ENCODE data around the gene IGLL5. TPM values are rescaled to one million over a fixed set of nuclear protein-coding genes. Genes with fewer than 3 reads are reported as not detected.

IGLL5 gene
- total and polyA plus RNA-seq, 2 of the 13 experiments (the other 11 are each of a cell fraction or from before 2014, with no cell fraction given), result not detected

- TF ChIP-seq NFKB2 (CRISPR knock-in tag; IDR thresholded peaks at IDR 0.05; ENCODE audit: borderline replicate concordance), result no peak
Observed at GRCh38 chr22:22841598-22841997, 46.0 kb upstream of the IGLL5 start (continued).

- DNase-seq (ENCODE audit: low spot score) (no peak), FAIRE-seq (no peak), ATAC-seq (no peak)
- no TSS peak for BruUV-seq (replicated peaks)
- H3K79me2 ChIP-seq (ENCODE audit: insufficient read depth, low read length), result no peaks in the 10 kb centered on the region
- no peaks in the 10 kb centered on the region for H3K9me3 ChIP-seq (ENCODE audit: low read length)
- H3K4me3 ChIP-seq (replicated peaks in 1 of 3; ENCODE audit: insufficient read depth in 1 of 3, low read depth in 2 of 3, low read length in 3 of 3), result no peak overlapping the region
- no peak overlapping the region for H3K9ac ChIP-seq (ENCODE audit: insufficient read depth, low read depth, low read length)
- ChIA-PET CTCF (ENCODE audit: low intra/inter-chr PET ratio, low total read pairs) (no interaction called here), POLR2A (no interaction called here)
- no peak for TF ChIP-seq ZNF530 (CRISPR knock-in tag; IDR thresholded peaks at IDR 0.05; ENCODE audit: low read depth)
- no peak for TF ChIP-seq TARDBP (CRISPR knock-in tag; IDR thresholded peaks at IDR 0.05)
- no peak for TF ChIP-seq TIGD3 (CRISPR knock-in tag; IDR thresholded peaks at IDR 0.05; ENCODE audit: borderline replicate concordance)
- intact Hi-C loops (cut with micrococcal nuclease; ENCODE audit: unreplicated experiment), result no loop called here
- H4K20me1 ChIP-seq (ENCODE audit: insufficient read depth, low read length), result no peaks in the 10 kb centered on the region
- no peak overlapping the region for H2AFZ ChIP-seq (ENCODE audit: low read length)
- no peaks in the 10 kb centered on the region for H3K36me3 ChIP-seq (replicated peaks in 1 of 2; ENCODE audit: control insufficient read depth in 1 of 2, insufficient read depth in 2 of 2, low read length in 2 of 2)
- in situ Hi-C loops (cut with HindIII; ENCODE audit: extremely low pct_ligation_motif_present, low pct_unique_long_range_greater_than_20kb), result loop anchor here (10.0 kb wide), 1 partner anchor 283 kb away; no protein-coding TSS in a partner anchor
- H3K4me2 ChIP-seq (ENCODE audit: low read depth, low read length), result no peak overlapping the region
- no peaks in the 10 kb centered on the region for H3K4me1 ChIP-seq (ENCODE audit: insufficient read depth, low read length)
- H3K27me3 ChIP-seq (ENCODE audit: control insufficient read depth in 1 of 2, insufficient read depth in 2 of 2, low read length in 2 of 2), result peaks cover 0 to 2% of the 10 kb centered on the region in 2 experiments; a peak in 2 of 5 replicates
- H3K27ac ChIP-seq (ENCODE audit: extremely low read length, insufficient read depth, low read length), result no peak overlapping the region
Observed at GRCh38 chr22:22842085-22842484, 45.5 kb upstream of the IGLL5 start.

DNA sequence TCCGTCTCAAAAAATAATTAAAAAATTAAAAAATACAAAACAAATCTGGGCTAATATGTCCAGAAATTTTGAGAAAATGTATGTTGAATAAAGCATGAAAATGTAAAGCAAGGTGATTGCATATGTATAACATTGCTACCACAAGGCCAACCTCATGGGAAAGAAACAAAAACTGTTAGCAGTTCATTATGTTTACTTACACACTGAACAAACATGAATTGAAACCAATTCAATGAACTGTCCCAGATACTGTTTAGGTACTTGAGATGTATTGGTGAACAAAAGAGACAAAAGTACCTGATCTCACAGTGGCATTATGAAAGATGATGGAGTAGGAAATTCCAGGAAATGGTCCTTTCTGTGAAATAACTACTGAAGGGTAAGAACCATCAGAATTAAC lies 43.8 kb upstream of the IGLL5 start:
- intact Hi-C loops (cut with micrococcal nuclease; ENCODE audit: unreplicated experiment), result no loop called here
- ChIA-PET POLR2A (no interaction called here), CTCF (ENCODE audit: low intra/inter-chr PET ratio, low total read pairs) (no interaction called here)
- no peak overlapping the region for H3K27ac ChIP-seq (ENCODE audit: extremely low read length, insufficient read depth, low read length)
- no peak overlapping the region for H2AFZ ChIP-seq (ENCODE audit: low read length)
- ATAC-seq (no peak), DNase-seq (ENCODE audit: low spot score) (no peak), FAIRE-seq (no peak)
- H3K4me1 ChIP-seq (ENCODE audit: insufficient read depth, low read length), result no peaks in the 10 kb centered on the region
- no peaks in the 10 kb centered on the region for H3K9me3 ChIP-seq (ENCODE audit: low read length)
- no peak overlapping the region for H3K4me3 ChIP-seq (replicated peaks in 1 of 3; ENCODE audit: insufficient read depth in 1 of 3, low read depth in 2 of 3, low read length in 3 of 3)
- no peaks in the 10 kb centered on the region for H4K20me1 ChIP-seq (ENCODE audit: insufficient read depth, low read length)
- H3K4me2 ChIP-seq (ENCODE audit: low read depth, low read length), result no peak overlapping the region
- 96% methylated on average over 1 of the region's 1 CpG for WGBS (ENCODE audit: low lambda C conversion rate)
- no TSS peak for BruUV-seq (replicated peaks)
- peaks cover 2 to 10% of the 10 kb centered on the region in 2 experiments; a peak in 4 of 5 replicates for H3K27me3 ChIP-seq (ENCODE audit: control insufficient read depth in 1 of 2, insufficient read depth in 2 of 2, low read length in 2 of 2)
- in situ Hi-C loops (cut with HindIII; ENCODE audit: extremely low pct_ligation_motif_present, low pct_unique_long_range_greater_than_20kb), result loop anchor here (10.0 kb wide), 1 partner anchor 281 kb away; no protein-coding TSS in a partner anchor
- no peak overlapping the region for H3K9ac ChIP-seq (ENCODE audit: insufficient read depth, low read depth, low read length)
- H3K79me2 ChIP-seq (ENCODE audit: insufficient read depth, low read length), result no peaks in the 10 kb centered on the region
- no peaks in the 10 kb centered on the region for H3K36me3 ChIP-seq (replicated peaks in 1 of 2; ENCODE audit: control insufficient read depth in 1 of 2, insufficient read depth in 2 of 2, low read length in 2 of 2)
- TF ChIP-seq SRSF4 (IDR thresholded peaks at IDR 0.05; ENCODE audit: low read depth, low read length, poor library complexity, severe bottlenecking), result no peak
- no peak for TF ChIP-seq NBN (conservative IDR thresholded peaks at IDR 0.05)
- TF ChIP-seq IRX3 (CRISPR knock-in tag; IDR thresholded peaks at IDR 0.05; ENCODE audit: borderline replicate concordance, low read depth), result no peak
- TF ChIP-seq DDIT3 (CRISPR knock-in tag; IDR thresholded peaks at IDR 0.05), result no peak
- no peak for TF ChIP-seq FOXP1 (IDR thresholded peaks at IDR 0.05)
- TF ChIP-seq FOXP1 (CRISPR knock-in tag; IDR thresholded peaks at IDR 0.05), result no peak
- TF ChIP-seq, protein P1, sequence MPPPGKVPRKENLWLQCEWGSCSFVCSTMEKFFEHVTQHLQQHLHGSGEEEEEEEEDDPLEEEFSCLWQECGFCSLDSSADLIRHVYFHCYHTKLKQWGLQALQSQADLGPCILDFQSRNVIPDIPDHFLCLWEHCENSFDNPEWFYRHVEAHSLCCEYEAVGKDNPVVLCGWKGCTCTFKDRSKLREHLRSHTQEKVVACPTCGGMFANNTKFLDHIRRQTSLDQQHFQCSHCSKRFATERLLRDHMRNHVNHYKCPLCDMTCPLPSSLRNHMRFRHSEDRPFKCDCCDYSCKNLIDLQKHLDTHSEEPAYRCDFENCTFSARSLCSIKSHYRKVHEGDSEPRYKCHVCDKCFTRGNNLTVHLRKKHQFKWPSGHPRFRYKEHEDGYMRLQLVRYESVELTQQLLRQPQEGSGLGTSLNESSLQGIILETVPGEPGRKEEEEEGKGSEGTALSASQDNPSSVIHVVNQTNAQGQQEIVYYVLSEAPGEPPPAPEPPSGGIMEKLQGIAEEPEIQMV (CRISPR knock-in tag; IDR thresholded peaks at IDR 0.05; ENCODE audit: low read depth), result no peak
- no peak for TF ChIP-seq ZNF576 (CRISPR knock-in tag; IDR thresholded peaks at IDR 0.05)
- no peak for TF ChIP-seq FOXK1 (CRISPR knock-in tag; IDR thresholded peaks at IDR 0.05; ENCODE audit: borderline replicate concordance, low read depth)
- no peak for TF ChIP-seq ZNF562 (CRISPR knock-in tag; IDR thresholded peaks at IDR 0.05; ENCODE audit: borderline replicate concordance)
